NCI-H774 (cell line): ENCODE data around the gene ANXA11.

Experiments
- DNase-seq: peaks from one replicate; lab custom pipeline; 2025; lab: John Stamatoyannopoulos, UW

ANXA11 gene

DNA sequence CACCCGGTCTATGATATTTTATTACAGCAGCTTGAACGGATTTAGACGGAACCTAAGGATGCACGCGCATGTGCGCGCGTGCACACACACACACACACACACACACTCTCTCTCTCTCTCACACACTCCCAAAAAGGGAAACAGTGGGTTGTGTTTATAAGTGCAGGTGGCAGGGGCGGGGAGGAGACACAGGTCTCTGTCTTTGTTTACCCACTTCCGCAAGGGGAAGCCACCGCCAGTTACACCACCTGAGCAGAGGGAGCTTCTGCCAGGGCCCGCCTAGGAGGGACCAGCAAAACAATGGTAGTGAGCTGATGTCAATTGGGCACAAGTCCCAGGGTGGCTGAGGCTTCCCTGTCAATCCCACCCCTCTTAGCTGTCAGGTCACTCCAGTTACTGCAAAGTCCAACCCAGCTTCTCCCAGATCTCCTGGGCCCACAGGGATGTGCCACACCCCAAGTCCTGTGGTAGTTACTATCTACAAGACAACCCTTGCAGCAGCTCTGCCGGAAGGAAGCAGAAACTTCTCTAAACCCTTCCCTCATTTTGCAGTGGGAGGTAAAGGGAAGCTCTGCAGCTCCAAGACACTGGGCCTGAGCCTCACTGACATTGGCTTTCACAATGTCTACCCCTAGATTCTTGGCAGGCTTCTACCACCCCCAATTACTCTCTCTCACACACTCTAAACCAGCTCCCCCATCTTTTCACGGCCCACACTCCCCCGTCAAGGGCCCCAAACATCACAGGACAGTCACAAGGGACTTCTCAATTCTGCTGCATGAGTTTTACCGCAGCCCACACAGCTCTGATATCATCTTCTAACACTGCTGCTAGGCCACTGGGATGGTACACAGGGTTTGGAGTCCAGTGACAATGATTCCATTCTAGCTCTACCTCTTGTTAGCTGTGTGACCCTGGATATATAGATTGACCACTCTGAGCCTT lies 17.6 kb downstream of the ANXA11 start:
- no peak for DNase-seq

DNA sequence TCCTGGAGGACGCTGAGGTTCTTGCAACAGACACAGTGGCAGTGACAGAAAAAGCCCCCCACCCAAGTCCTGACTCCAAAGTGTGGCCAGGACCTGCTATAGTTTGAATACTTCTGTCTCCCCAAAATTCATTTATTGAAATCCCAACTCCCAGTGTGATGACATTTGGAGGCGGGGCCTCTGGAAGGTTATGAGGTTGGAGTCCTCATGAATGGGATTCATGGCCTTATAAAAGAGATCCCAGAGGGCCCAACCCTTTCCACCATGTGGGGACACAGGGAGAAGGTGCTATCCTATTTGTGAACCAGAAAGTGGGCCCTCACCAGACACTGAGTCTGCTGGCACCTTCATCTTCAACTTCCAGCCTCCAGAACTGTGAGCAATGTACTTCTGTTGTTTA lies 18.3 kb downstream of the ANXA11 start:
- DNase-seq: no peak

- DNase-seq: no peak
These were observed 18.8 kb downstream of the ANXA11 start for GRCh38 chr10:80186364-80187012.

GRCh38 chr10:80185578-80186299 lies 19.6 kb downstream of the ANXA11 start:
- DNase-seq: no peak

- no peak for DNase-seq
These were observed 21.0 kb downstream of the ANXA11 start for GRCh38 chr10:80184291-80184690.

GRCh38 chr10:80183436-80183835 lies 21.9 kb downstream of the ANXA11 start:
- no peak for DNase-seq

GRCh38 chr10:80182986-80183385 lies 22.4 kb downstream of the ANXA11 start:
- DNase-seq: no peak

- DNase-seq: no peak
These were observed 27.3 kb downstream of the ANXA11 start for GRCh38 chr10:80177781-80178636.

GRCh38 chr10:80176526-80176925 lies 28.8 kb downstream of the ANXA11 start:
- DNase-seq: no peak

GRCh38 chr10:80174641-80175395 lies 30.5 kb downstream of the ANXA11 start:
- DNase-seq: no peak

DNA sequence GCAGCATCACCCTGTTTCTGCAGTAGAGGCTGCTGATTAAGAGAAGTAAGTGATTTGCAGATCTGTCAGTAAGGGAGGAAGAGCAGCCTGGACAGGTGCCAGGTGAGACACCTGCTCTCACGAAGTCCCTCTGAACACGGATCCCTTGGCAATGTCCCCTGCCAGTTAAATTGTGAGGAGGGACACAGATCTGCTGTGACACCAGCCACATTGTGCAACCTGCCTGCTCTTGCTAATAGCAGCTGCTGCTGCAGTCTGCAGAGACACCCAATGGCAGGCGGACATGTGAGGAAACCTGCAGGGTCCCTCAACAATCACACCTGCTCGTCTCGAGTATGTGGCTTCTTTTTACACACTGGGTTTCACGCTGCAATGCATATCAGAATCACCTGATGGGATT lies 31.9 kb downstream of the ANXA11 start:
- DNase-seq: no peak

DNA sequence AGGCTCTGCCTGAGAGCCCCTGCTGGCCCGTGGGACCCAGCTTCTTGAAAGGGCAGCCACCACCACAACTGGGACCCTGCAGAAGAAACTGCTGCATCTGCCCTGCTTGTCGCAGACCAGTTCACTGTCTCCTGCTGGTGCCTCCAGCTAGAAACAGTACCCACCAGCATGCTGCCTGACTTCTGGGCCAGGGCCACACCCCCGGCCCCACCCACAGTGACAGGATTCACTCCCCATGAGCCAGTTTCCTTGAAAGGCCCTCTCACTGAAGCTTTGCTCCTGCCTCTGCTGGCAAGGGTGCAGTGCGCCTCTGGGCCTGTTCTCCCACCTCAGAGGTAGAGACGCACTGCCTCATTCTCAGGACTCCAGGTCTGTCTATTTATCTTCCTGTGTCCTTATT lies 32.4 kb downstream of the ANXA11 start:
- no peak for DNase-seq

GRCh38 chr10:80171248-80171660 lies 34.1 kb downstream of the ANXA11 start:
- no peak for DNase-seq

- no peak for DNase-seq
These were observed 34.7 kb downstream of the ANXA11 start for GRCh38 chr10:80170641-80171040.

DNA sequence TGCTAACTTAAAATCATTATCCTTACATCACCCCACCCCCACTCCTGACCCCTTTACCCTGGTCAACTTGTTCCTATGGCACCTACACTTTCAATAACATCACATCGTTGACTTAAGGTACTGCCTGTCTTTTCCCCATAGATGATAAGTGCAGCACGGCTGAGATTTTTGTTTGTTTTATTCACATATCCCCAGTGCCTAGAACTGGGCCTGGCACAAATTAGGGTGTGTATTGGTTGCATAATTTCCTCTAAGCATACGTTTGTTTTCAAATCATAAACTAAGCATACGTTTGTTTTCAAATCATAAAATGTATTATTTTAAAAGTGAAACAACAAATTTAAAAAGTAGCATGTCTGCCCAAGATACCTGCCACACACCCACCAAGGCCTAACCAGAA lies 35.3 kb downstream of the ANXA11 start:
- no peak for DNase-seq

DNA sequence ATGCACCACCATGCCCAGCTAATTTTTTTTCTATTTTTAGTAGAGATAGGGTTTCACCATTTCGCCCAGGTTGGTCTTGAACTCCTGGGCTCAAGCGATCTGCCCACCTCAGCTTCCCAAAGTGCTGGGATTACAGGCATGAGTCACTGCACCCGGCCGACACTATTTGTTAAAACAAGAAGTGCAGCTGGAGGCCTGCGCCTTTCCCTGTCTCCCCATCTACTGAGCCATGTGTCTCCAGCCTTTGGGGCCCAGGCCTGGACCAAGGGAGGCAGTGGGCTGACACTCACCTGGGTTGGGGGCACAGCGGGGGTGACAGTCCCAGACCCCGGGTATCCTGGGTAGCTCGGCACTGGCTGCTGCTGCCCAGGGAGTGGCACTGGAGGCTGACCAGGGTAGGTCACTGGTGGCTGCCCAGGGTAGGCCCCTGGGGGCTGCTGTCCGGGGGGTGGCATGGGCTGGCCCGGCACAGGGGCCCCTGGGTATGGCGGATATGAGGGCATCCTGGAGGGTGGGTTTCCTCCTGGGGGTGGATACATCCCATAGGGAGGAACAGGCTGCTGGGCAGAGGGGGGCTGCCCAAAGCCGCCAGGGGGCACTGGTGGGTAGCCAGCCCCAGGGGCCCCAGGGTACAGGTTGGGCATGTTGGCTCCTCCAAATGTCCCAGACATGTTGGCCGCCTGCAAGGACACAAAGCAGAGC lies 36.5 kb downstream of the ANXA11 start:
- no peak for DNase-seq

- no peak for DNase-seq
These were observed 37.2 kb downstream of the ANXA11 start for GRCh38 chr10:80168162-80168511.

- DNase-seq: no peak
These were observed 37.7 kb downstream of the ANXA11 start for GRCh38 chr10:80167471-80168161.

DNA sequence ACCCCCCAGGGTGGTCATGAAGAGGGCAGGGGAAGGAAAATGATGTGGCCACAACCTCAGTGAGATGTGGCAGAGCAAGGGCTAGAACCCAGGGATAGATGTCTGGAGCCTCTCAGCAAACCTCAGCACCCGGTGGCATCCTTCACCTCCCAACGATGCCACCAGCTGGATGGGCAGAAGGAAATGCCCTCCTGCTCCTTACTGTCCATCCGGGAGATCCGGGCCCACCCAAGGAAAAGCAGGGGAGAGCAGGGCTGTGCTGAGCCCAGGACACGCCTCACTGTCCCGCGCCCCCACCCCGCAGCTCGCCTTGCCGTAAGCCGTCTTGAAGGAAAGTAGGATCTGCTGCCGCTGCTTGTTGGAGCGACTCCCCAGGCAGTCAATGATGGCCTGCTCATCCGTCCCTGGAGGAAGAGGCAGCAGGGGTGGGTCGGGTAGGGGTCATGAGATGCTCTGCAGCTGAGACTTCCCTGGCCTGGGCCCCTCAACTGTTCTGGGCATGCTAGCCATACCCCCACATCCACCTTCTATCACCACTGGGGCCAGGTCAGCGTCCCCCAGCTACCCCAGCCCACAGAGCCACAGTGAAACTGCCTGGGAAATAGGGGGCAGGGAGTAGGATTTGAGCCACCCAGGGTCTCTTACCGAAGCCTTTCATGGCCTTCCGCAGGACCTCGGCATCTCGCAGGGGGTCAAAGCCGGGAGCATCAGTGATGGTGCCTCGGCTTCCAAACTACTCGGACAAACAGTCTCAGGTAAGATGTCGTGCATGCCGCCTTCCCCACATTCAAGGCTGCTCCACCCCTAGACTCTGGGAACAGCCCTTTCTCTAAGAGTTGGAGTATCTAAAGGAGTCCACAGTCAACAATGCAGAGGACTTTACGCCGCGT lies 38.5 kb downstream of the ANXA11 start:
- no peak for DNase-seq
